HCT116 (cell line): ENCODE measurements around the gene MICAL3. TPM values are rescaled to one million over a fixed set of nuclear protein-coding genes. Genes with fewer than 3 reads are reported as not detected.

Experiments used
- ATAC-seq: fragments of 200-7000 bp; cut with Tn5 transposase; 2 replicates; pipeline ENCODE4 v1.9.1; 2020; ENCODE audit warnings: mild to moderate bottlenecking, moderate library complexity
- BruUV-seq: library from RNA; stranded (reverse); fragments of 400-500 nt; replicated peaks from 2 replicates; lab custom pipeline; 2021; lab: Mats Ljungman, UMichigan
- CTCF ChIA-PET: fragments of 300-600 bp; sonication (Branson Sonifier 250); formaldehyde crosslinking; loops from one replicate; lab custom pipeline; 2021; ENCODE audit warnings: antibody characterized with exemption; lab: Charles Lee
- POLR2A ChIA-PET: fragments of 300-600, 350-600 bp; sonication (Branson Sonifier 250); formaldehyde crosslinking; loops from one replicate; lab custom pipeline; 2021; ENCODE audit warnings: antibody characterized with exemption; lab: Charles Lee
- RAD21 ChIA-PET, 2 experiments: fragments of 300-600 bp; sonication (Branson Sonifier 250); formaldehyde crosslinking; loops; one replicate each; lab custom pipeline; 2023; ENCODE audit warnings: low total read pairs in 2 of 2; ENCODE audit not compliant: uncharacterized antibody in 2 of 2, unreplicated experiment in 2 of 2, low non-redundant PET in 1 of 2; lab: Charles Lee
- DNase-seq: peaks from one replicate; pipeline ENCODE4 v3.0.0-alpha.2; 2010; ENCODE audit warnings: low read depth, low spot score
- H2AFZ ChIP-seq: fragments of 200-600 bp; shearing (Covaris generic), sonication (generic); 2 replicates; pipeline ENCODE4 v1.6.1; 2017; ENCODE audit warnings: low read depth, mixed run types, mixed read lengths, antibody characterized with exemption, low read length; ENCODE audit not compliant: poor library complexity, severe bottlenecking
- H3K27ac ChIP-seq: 2 replicates; pipeline ENCODE4 v1.5.1; 2012; ENCODE audit warnings: low read depth, low read length
- H3K27me3 ChIP-seq: fragments of 200-600 bp; sonication (generic); 2 replicates; pipeline ENCODE4 v1.6.1; 2016; ENCODE audit warnings: mixed run types, low read length, mixed read lengths; ENCODE audit not compliant: insufficient read depth
- H3K36me3 ChIP-seq, 2 experiments: fragments of 200-500 bp in 1 of 2; fragments of 200-600 bp in 1 of 2; sonication (Bioruptor generic) in 1 of 2; sonication (generic) in 1 of 2; 2 replicates each; pipeline versions ENCODE4 v1.5.1 to v1.6.1; 2014 to 2016; ENCODE audit warnings: low read length in 2 of 2, inconsistent platforms in 1 of 2, mixed read lengths in 1 of 2, mixed run types in 1 of 2; ENCODE audit not compliant: insufficient read depth in 2 of 2, control insufficient read depth in 1 of 2
- H3K4me1 ChIP-seq, 2 experiments: fragments of 200-600 bp in 1 of 2; sonication (generic) in 1 of 2; 2 replicates each; pipeline versions ENCODE4 v1.5.1 to v1.6.1; 2012 to 2017; ENCODE audit warnings: low read length in 2 of 2, inconsistent platforms in 1 of 2, mild to moderate bottlenecking in 1 of 2, mixed read lengths in 1 of 2, mixed run types in 1 of 2, moderate library complexity in 1 of 2; ENCODE audit not compliant: insufficient read depth in 2 of 2, control insufficient read depth in 1 of 2
- H3K4me2 ChIP-seq: fragments of 200-600 bp; sonication (generic); 2 replicates; pipeline ENCODE4 v1.6.1; 2017; ENCODE audit warnings: mixed run types, low read length, mixed read lengths
- H3K4me3 ChIP-seq, 2 experiments: fragments of 200-600 bp in 1 of 2; sonication (generic) in 1 of 2; replicated peaks in 1 of 2; 2 replicates each; pipeline ENCODE4 v1.5.1; 2011 to 2016; ENCODE audit warnings: low read length in 2 of 2, control low read depth in 1 of 2, low read depth in 1 of 2, mild to moderate bottlenecking in 1 of 2, mixed read lengths in 1 of 2, mixed run types in 1 of 2
- H3K79me2 ChIP-seq: fragments of 200-600 bp; sonication (generic); 2 replicates; pipeline ENCODE4 v1.6.1; 2017; ENCODE audit warnings: mild to moderate bottlenecking, mixed run types, low read length, moderate library complexity, mixed read lengths; ENCODE audit not compliant: insufficient read depth
- H3K9ac ChIP-seq: fragments of 200-600 bp; sonication (generic); 2 replicates; pipeline ENCODE4 v1.6.1; 2016; ENCODE audit warnings: low read length, mixed read lengths
- H3K9me2 ChIP-seq: fragments of 200-600 bp; sonication (generic), shearing (Covaris generic); 2 replicates; pipeline ENCODE4 v1.6.1; 2017; ENCODE audit warnings: mixed run types, mild to moderate bottlenecking, moderate library complexity; ENCODE audit not compliant: insufficient read depth
- H3K9me3 ChIP-seq, 2 experiments: fragments of 200-500 bp in 1 of 2; fragments of 200-600 bp in 1 of 2; sonication (Bioruptor generic) in 1 of 2; sonication (generic) in 1 of 2; 2 replicates each; pipeline ENCODE4 v1.6.1; 2014 to 2017; ENCODE audit warnings: low read length in 2 of 2, mixed read lengths in 2 of 2, inconsistent platforms in 1 of 2, low read depth in 1 of 2, mild to moderate bottlenecking in 1 of 2, mixed run types in 1 of 2, moderate library complexity in 1 of 2; ENCODE audit not compliant: control insufficient read depth in 1 of 2, insufficient read depth in 1 of 2
- H4K20me1 ChIP-seq: fragments of 200-600 bp; sonication (generic), shearing (Covaris generic); 2 replicates; pipeline ENCODE4 v1.6.1; 2017; ENCODE audit warnings: mixed run types, mild to moderate bottlenecking, moderate library complexity; ENCODE audit not compliant: insufficient read depth
- ATF3 ChIP-seq: IDR thresholded peaks from 2 replicates; pipeline ENCODE4 v1.6.1; 2012
- CTCF ChIP-seq, 3 experiments: fragments of 200-600 bp in 1 of 3; sonication (generic) in 1 of 3; IDR thresholded peaks in 2 of 3; conservative IDR thresholded peaks in 1 of 3; 2 replicates each; pipeline ENCODE4 v1.5.1; 2012 to 2017; ENCODE audit warnings: low read depth in 2 of 3, low read length in 2 of 3, antibody characterized with exemption in 1 of 3, borderline replicate concordance in 1 of 3, control low read depth in 1 of 3, mild to moderate bottlenecking in 1 of 3, mixed read lengths in 1 of 3, mixed run types in 1 of 3, moderate library complexity in 1 of 3; ENCODE audit not compliant: insufficient read depth in 1 of 3
- EGR1 ChIP-seq: IDR thresholded peaks from 2 replicates; pipeline ENCODE4 v1.6.1; 2012; ENCODE audit warnings: low read depth
- ELF1 ChIP-seq: IDR thresholded peaks from 2 replicates; pipeline ENCODE4 v1.6.1; 2012; ENCODE audit warnings: low read depth, borderline replicate concordance
- EZH2 ChIP-seq: fragments of 200-600 bp; sonication (generic); IDR thresholded peaks from 2 replicates; pipeline ENCODE4 v1.6.1; 2017; ENCODE audit warnings: antibody characterized with exemption, mixed run types
- EZH2phosphoT487 ChIP-seq: fragments of 200-600 bp; IDR thresholded peaks from 2 replicates; pipeline ENCODE4 v1.6.1; 2018; ENCODE audit warnings: antibody characterized with exemption, borderline replicate concordance
- FOSL1 ChIP-seq: IDR thresholded peaks from 2 replicates; pipeline ENCODE4 v1.6.1; 2012; ENCODE audit warnings: low read depth
- JUND ChIP-seq: IDR thresholded peaks from 2 replicates; pipeline ENCODE4 v1.6.1; 2012
- RAD21 ChIP-seq: IDR thresholded peaks from 2 replicates; pipeline ENCODE4 v1.6.1; 2012; ENCODE audit warnings: low read depth, mild to moderate bottlenecking
- REST ChIP-seq: IDR thresholded peaks from 2 replicates; pipeline ENCODE4 v1.6.1; 2012; ENCODE audit warnings: low read depth
- SIN3A ChIP-seq: IDR thresholded peaks from 2 replicates; pipeline ENCODE4 v1.6.1; 2012; ENCODE audit warnings: low read depth
- SP1 ChIP-seq: IDR thresholded peaks from 2 replicates; pipeline ENCODE4 v1.6.1; 2012; ENCODE audit warnings: low read depth
- SRF ChIP-seq: IDR thresholded peaks from 2 replicates; pipeline ENCODE4 v1.6.1; 2012; ENCODE audit warnings: low read depth
- TCF7L2 ChIP-seq: IDR thresholded peaks from 2 replicates; pipeline ENCODE4 v1.7.0; 2011; ENCODE audit warnings: borderline replicate concordance, inconsistent platforms; ENCODE audit not compliant: insufficient read depth, insufficient read length; ENCODE audit errors: extremely low read depth
- YY1 ChIP-seq: IDR thresholded peaks from 2 replicates; pipeline ENCODE4 v1.6.1; 2011; ENCODE audit warnings: low read length, low read depth, moderate library complexity, mild to moderate bottlenecking; ENCODE audit not compliant: insufficient replicate concordance; ENCODE audit errors: extremely low read depth
- intact Hi-C: fragments of 100-400 bp; cut with micrococcal nuclease; formaldehyde crosslinking; loops from 2 replicates; pipeline ENCODE4 v1.10.0; 2022
- total RNA-seq: library from RNA; stranded (reverse); gene quantifications from one replicate; pipeline ENCODE4 v1.2.1, GENCODE V29; 2021; ENCODE audit not compliant: unreplicated experiment

MICAL3 gene
- total RNA-seq, 1 experiment from 2014 or later, result 30.8 TPM

GRCh38 chr22:17941471-17942406 is 82.6 kb downstream of the MICAL3 start:
- Histone ChIP-seq H3K27me3 (no peaks in the 10 kb centered on the region), H3K27ac (no peak overlapping the region), H3K4me3 (no peak overlapping the region), H3K4me1 (no peaks in the 10 kb centered on the region; a peak in 1 of 4 replicates), H4K20me1 (no peaks in the 10 kb centered on the region), H3K4me2 (no peak overlapping the region), H3K36me3 (no peaks in the 10 kb centered on the region), H3K9ac (no peak overlapping the region), H3K9me2 (no peaks in the 10 kb centered on the region), H3K9me3 (no peaks in the 10 kb centered on the region), H3K79me2 (peaks cover 100% of the 10 kb centered on the region), H2AFZ (no peak overlapping the region)
- RAD21 ChIA-PET, result no interaction called here
- CTCF ChIA-PET, result no interaction called here
- no TSS peak for BruUV-seq
- POLR2A ChIA-PET, result no interaction called here
- TF ChIP-seq ELF1 (no peak), EZH2 (no peak), JUND (no peak), REST (no peak), RAD21 (no peak), SIN3A (no peak), FOSL1 (no peak), ATF3 (no peak), YY1 (no peak), SP1 (no peak), TCF7L2 (no peak), EGR1 (no peak), SRF (no peak), CTCF (IDR thresholded peaks at IDR 0.05 in 2 of 3, conservative IDR thresholded peaks at IDR 0.05 in 1 of 3; ENCODE audit: borderline replicate concordance in 1 of 3, insufficient read depth in 1 of 3, low read depth in 2 of 3, low read length in 2 of 3) (no peak), EZH2phosphoT487 (no peak)
- ATAC-seq, result no peak
- intact Hi-C loops, result no loop called here
- no peak for DNase-seq
